SHP77 treated with DMSO at 0.1 percent for 48 hours (cell line): ENCODE data around the gene RTL1.

Experiments
- DNase-seq: peaks from one replicate; lab custom pipeline; 2025; lab: John Stamatoyannopoulos, UW

RTL1 gene

DNA sequence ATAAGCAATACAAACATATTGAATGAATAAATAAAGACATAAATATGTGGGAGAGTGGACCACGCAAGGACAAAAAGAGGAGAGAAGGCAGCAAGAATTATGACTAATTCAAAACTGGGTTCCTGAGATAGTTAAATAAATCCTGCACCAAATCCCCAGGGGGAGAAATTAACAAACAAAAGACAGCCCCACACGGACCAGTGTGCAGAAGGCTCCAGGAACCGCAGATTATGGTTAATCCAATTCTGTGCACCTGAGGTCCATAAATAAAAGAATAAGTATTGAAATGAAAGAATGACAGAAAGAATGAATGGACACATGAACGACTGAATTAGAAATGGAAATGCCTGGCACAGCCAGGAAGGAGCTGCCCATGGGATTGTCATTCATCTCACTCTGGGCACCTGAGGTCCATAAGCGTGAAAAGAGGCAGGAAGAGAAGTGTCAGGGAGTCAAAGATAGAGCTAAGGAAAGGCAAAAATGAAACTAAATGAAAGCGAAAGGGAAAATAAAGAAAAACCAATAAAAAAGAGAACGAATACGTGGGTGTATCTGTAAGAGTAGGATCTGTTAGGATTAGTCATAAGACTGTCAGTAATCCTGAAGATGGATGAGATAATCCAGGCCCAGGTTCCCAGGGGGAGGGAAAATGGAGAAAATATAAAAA lies 54.3 kb downstream of the RTL1 start:
- no peak for DNase-seq

GRCh38 chr14:100846309-100846859 lies 57.1 kb downstream of the RTL1 start:
- DNase-seq: no peak

GRCh38 chr14:100845341-100845740 lies 58.2 kb downstream of the RTL1 start:
- no peak for DNase-seq

GRCh38 chr14:100844846-100845245 lies 58.7 kb downstream of the RTL1 start:
- no peak for DNase-seq

GRCh38 chr14:100844421-100844820 lies 59.1 kb downstream of the RTL1 start:
- DNase-seq: no peak

- no peak for DNase-seq
Measured at GRCh38 chr14:100844082-100844408, 59.5 kb downstream of the RTL1 start.

DNA sequence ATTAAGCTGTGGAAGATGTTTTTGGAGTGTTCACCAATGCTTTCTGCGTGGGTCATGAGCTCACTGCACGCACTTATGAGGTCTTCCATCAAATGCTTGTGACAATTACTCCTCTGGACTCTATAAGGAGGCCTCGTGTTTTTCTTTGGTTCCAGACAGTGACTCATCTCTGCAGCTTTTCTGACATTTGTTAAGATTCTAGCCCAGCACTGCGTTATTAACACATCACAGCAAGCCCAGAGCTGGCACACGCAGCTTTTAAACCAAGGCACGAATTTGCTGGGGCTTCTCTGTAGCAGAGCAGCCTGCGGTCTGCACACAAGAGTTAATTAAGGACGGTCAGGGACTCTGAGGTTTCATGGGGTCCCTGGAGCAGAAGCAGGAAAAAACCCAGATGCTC lies 60.7 kb downstream of the RTL1 start:
- no peak for DNase-seq

GRCh38 chr14:100841761-100842403 lies 61.6 kb downstream of the RTL1 start:
- no peak for DNase-seq

GRCh38 chr14:100841066-100841760 lies 62.3 kb downstream of the RTL1 start:
- no peak for DNase-seq

DNA sequence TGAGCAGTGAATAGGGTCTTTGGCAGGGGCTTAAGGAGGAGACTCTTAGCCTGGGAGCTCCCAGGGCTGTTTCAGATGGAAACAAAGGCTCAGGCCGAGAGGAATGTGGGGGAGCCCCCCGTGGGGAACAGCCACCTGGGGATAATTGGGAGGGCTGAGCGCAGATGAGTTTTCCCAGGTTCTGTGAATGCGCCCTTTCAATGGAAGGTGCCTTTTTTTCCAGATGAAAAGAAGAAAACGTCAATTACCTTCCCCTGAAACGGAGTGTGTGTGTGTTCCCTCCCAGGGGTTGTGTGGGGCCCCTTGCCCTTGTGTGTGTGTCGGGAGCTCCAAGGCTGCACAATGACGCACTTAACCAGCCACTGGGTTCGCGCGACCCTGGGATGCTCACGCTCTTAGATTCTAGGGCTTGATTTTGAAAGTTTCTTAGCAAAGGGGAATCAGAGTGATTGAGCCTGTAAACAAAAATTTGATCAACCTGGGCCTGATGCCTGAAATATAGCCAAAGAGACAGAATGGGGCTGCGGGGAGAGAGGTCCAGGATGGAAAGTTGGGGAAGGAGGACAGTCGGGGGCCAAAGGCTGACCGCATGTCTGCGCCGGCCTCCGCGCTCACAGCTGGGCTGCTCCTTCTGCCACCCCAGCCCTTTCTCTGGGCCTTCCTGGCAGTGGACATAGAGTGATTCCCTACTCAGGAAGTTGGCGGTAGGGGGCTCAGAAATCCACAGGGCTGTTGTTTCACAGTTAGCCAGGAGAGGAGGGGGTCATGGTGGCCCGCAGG lies 63.0 kb downstream of the RTL1 start:
- DNase-seq: no peak

- DNase-seq: no peak
Measured at GRCh38 chr14:100839681-100840111, 63.8 kb downstream of the RTL1 start.

GRCh38 chr14:100839315-100839585 lies 64.3 kb downstream of the RTL1 start:
- DNase-seq: no peak

- no peak for DNase-seq
Measured at GRCh38 chr14:100838493-100839314, 64.8 kb downstream of the RTL1 start.

- no peak for DNase-seq
Measured at GRCh38 chr14:100837805-100838350, 65.6 kb downstream of the RTL1 start.

DNA sequence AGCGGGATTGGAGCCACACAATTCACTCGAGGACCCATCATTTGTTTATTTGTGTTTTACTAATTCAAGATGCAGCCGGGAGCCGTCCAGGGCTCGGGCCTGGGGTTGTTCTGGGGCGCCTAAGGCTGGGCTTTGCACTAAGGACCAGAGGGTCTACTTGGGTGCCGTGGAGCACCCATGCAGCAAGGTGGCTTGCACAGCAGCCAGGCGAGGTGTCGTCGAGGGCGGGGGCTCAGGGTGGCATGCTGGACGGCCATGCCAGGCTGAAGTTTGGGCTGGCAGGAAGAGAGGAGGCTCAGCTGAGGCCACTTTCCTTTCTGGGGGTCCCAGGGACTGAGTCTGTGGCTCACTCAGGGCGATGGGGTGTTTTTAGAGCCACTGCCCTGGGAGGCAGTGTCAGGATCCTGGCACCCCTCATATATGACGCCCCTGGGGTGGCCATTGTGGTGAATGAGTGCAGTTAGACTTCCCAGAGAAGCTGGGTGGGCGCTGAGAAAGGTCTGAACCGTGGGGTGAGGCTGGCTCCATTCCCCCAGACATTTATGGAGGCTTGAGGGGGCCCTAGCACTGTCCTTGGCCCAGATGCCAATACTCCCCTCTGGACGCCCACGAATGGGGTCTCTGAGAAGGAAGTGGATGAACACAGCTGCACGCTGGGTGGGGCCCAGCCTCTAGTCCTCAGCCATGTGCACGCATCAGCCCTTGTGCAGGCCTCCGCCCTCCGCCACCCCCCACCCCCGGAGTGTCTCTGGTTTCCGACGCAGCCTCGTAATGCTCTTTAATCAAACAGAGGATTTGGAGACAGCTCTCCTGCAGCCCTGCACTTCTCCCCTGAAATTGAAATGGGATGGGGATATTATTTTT lies 66.3 kb downstream of the RTL1 start:
- peak; percentile 42 for DNase-seq

- no peak for DNase-seq
Measured at GRCh38 chr14:100836311-100836805, 67.2 kb downstream of the RTL1 start.

DNA sequence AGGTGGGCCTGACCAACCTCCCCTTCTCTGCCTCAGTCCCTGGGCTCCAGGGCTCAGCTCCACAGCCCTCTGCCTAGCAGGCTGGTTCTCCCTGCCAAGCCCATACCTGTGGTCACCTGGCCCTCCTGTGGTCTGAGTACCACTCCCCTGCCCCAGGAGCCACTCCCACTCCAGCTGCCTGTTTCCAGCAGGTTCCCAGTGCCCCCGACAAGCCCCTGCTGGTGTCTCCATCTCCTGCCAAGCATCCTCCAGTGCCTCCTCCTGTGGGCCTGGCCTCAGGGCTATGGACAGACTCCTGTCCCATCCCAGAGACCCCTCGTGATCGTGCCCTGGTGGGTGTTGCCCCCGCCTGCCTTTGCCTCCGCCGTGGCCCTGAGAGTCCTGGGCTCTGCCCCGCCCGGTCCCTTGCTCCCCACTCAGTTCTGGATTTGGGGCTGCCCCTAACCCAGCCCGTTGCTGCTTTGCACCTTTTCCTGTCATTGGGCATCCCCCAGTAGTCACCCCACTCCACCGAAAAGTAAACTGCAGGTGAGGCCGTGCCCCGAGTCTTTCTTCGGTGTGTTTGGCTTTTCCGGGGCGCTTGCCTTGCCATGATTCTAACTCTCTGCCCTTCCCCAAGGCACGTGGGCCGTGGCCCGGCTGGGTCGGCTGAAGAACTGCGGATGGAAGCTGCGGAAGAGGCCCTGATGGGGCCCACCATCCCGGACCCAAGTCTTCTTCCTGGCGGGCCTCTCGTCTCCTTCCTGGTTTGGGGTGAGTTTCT lies 67.8 kb downstream of the RTL1 start:
- DNase-seq: no peak

DNA sequence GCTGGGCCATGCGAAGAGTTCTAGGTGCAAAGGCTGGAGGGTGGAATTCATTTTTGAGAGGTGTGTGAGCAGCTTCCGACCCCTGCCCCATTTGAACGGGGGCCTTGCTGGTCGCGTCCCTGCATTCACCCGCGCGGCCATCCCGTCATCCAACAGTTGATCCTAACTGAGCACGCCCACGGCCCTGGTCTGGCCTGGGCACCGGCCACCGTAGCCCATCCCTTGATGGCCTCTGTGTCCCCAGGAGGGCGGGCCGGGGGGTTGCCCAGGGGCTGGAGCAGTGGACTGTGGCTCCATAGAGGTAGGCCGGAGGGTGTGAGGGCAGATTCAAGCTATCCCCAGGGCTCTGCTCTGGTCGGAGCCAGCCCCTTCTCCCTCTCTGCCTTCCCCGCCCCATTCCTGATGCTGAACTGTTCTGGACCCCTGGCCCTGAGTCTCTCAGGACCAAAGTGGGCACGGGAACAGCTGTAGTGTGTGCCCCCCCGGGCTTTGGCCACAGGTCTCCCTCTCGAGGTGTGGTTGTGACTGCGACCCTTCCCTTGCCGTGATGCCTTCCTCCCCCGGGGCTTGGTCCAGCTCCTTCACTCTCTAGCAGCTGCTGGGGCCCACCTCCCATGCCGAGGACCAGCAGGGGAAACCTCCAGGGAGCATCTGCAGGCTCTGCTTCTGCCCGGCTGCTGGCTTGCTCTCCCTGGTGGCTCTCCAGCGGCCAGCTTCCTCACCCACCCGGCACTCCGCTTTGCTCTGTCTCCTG lies 68.6 kb downstream of the RTL1 start:
- DNase-seq: no peak
